Measurements from ENCODE around the gene GPX3. TPM values are rescaled to one million over a fixed set of nuclear protein-coding genes. Genes with fewer than 3 reads are reported as not detected.

Gene GPX3
- total RNA-seq, 1 donor from 2014 or later: 1,259 TPM

DNA sequence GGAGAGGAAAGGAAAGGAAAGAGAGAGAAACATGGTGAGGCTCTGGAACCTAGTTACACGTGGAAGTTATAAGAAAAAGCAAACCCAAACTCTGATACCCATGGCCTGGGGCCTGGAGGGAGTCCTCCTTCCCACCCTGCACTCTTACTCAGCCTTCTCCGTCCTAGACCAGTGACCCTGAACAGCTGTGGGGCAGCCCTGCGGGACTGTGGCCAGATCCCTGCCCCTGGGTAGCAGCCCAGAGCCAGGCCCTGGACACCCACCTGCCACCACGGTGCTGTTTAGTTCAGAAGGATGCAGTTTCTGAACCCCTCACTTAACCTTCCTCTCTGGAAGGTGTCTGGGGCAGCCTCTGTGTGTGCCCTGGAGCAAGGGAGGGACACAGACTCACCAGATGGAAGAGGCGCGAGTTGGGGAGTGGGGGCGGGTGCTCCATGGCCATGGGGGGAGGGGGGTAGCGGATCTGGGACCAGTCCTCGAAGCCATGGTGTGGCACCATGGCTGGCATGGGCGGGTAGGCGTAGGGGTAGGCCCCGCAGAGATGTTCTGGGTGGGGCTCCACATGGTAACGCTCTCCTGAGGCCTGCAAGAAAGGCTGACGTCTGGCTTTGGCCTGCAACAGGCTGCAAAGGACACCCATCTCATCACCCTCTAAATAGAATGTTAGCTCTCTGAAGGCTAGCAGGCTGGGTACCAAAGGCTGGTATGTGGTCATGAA lies 13.0 kb downstream of the GPX3 start:
- ATAC-seq: no peak
- TF ChIP-seq, protein P1, sequence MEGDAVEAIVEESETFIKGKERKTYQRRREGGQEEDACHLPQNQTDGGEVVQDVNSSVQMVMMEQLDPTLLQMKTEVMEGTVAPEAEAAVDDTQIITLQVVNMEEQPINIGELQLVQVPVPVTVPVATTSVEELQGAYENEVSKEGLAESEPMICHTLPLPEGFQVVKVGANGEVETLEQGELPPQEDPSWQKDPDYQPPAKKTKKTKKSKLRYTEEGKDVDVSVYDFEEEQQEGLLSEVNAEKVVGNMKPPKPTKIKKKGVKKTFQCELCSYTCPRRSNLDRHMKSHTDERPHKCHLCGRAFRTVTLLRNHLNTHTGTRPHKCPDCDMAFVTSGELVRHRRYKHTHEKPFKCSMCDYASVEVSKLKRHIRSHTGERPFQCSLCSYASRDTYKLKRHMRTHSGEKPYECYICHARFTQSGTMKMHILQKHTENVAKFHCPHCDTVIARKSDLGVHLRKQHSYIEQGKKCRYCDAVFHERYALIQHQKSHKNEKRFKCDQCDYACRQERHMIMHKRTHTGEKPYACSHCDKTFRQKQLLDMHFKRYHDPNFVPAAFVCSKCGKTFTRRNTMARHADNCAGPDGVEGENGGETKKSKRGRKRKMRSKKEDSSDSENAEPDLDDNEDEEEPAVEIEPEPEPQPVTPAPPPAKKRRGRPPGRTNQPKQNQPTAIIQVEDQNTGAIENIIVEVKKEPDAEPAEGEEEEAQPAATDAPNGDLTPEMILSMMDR (IDR thresholded peaks at IDR 0.05): no peak
- H3K9me3 ChIP-seq: no peaks in the 10 kb centered on the region

DNA sequence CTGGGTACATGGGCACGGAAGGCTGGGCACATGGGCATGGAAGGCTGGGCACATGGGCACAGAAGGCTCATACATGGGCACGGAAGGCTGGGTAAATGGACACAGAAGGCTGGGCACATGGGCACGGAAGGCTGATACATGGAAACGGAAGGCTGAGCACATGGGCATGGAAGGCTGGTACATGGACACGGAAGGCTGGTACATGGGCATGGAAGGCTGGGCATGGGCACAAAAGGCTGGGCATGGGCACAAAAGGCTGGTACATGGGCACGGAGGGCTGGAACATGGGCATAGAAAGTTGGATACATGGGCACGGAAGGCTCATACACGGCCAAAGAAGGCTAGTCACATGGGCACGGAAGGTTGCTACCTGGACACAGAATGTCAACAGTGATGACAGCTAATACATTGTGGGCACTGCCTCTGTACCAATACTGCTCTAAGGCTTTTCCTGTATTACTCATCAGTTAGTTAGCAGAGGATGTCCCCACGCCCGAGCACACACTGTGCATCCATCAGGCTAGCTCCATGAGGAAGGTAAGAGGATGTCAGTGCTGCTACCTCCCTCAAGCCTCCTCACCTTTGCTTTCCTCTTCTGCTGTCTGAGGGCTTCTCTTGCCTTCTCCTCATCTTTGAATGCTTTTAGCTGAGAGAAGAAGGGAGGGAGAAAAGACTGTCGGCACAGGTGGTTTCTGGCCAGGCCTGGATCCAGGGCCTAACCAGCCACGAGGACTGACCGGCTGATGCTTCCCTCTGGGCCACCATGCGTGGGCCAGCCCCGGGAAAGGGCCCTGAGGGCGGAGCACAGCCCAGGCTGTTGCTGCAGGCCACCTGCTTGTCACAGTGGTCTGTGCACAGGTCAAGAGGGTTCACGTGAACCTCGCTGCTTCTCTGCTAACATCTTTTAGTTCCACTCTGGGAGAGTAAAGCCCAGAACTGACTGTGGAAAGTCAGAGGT lies 14.3 kb downstream of the GPX3 start:
- H3K27me3 ChIP-seq: no peaks in the 10 kb centered on the region
- peaks cover 87% of the 10 kb centered on the region for H3K36me3 ChIP-seq
- DNase-seq (no peak), ATAC-seq (no peak)
- H3K4me3 ChIP-seq: no peak overlapping the region
- H3K9me3 ChIP-seq: no peaks in the 10 kb centered on the region
- H3K27ac ChIP-seq: peak overlapping the region; percentile 17
- intact Hi-C loops (cut with DNase I): no loop called here
- TF ChIP-seq, protein P1 (IDR thresholded peaks at IDR 0.05): no peak
- peaks cover 34% of the 10 kb centered on the region for H3K4me1 ChIP-seq

More for the DNA sequence above, 13.0 kb downstream of the GPX3 start:
- no peak for DNase-seq
- Histone ChIP-seq H3K4me3 (no peak overlapping the region), H3K4me1 (peaks cover 26% of the 10 kb centered on the region), H3K36me3 (peaks cover 87% of the 10 kb centered on the region), H3K27ac (no peak overlapping the region), H3K27me3 (no peaks in the 10 kb centered on the region)
- intact Hi-C loops (cut with DNase I): no loop called here

DNA sequence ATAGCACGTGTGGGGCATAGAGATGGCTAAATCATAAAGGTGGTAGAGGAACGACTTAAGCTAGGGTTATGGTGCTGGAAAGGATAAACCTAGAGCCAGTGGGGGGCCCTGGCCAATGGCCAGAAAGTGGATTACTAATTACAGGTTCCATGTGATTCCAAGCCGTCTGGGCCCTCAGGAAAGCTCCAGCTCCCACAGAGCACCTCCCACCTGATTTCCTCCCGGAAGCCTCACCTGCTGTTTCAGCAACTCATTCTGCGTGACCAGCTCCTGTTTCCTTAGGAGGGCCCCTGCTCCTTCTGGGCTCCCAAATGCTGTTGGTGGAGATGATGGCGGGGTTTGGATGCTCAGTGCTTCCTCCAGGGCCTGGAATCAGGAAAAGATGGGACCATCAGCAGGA lies 16.2 kb downstream of the GPX3 start:
- TF ChIP-seq, protein P1 (IDR thresholded peaks at IDR 0.05): no peak
- H3K27ac ChIP-seq: peak overlapping the region; percentile 9
- no peak overlapping the region for H3K4me3 ChIP-seq
- DNase-seq (no peak), ATAC-seq (no peak)
- intact Hi-C loops (cut with DNase I): no loop called here
- H3K9me3 ChIP-seq: no peaks in the 10 kb centered on the region
- no peaks in the 10 kb centered on the region for H3K27me3 ChIP-seq
- peaks cover 93% of the 10 kb centered on the region for H3K36me3 ChIP-seq
- peaks cover 41% of the 10 kb centered on the region for H3K4me1 ChIP-seq

DNA sequence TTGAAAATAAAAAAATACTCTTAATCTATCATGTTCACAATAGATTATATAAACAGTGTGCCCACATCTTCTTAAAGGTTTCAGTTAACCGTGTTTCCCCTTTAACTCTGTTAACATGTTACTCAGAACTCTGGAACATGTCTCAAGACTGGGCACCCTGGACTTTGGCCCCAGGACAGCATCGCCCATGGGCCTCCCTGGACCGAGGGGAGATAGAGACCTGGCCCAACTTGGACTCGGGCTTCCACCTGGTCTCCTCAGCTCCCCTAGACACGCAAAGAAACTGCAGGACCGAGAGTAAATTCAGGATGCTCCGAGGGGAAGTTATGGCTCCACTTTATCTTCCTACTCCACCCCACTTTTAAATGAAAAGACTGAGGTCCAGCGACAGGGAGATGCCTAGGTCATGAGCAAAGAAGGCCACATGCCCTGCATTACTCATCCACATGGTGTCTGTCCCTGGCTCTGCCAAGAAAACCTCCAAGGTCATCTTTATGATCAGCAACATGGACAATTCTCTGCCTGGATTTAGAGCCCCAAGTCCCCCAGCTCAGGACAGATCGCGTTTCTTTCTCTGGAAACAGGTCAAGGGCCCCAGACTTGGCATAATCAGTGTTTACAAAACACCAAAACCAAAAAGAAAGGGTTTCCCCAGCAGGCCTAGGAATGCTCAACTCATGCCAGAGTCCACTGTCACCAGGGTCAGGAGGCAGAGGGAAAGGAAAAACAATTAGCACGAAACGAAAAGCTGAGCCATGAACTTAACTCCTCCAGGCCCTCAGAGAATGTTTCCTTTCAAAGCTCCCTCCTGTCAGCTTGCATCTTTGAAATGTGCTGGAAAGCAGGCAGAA lies 17.4 kb downstream of the GPX3 start:
- ATAC-seq (peak; percentile 8), DNase-seq (no peak)
- Histone ChIP-seq H3K9me3 (no peaks in the 10 kb centered on the region), H3K4me3 (no peak overlapping the region), H3K27ac (peak overlapping the region; percentile 78), H3K4me1 (peaks cover 41% of the 10 kb centered on the region), H3K36me3 (peaks cover 93% of the 10 kb centered on the region), H3K27me3 (no peaks in the 10 kb centered on the region)
- intact Hi-C loops (cut with DNase I): no loop called here
- TF ChIP-seq, protein P1 (IDR thresholded peaks at IDR 0.05): no peak

DNA sequence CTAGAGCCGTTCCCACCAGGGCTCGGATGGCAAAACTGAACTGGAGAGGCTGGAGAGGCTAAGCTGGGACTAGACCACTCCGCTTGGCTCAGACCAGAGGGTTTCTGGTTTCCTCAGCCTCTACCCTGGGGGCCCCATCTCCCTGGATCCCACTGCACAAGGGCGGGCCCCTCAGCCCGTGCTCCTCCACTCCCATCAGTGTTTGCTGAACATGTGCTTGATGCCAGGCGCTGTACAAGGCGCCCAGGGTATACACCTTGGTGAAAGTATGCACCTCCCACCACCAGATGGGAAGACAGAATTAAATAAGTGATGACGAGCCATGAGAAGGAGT lies 18.0 kb downstream of the GPX3 start:
- peak overlapping the region; percentile 78 for H3K27ac ChIP-seq
- ATAC-seq: no peak
- intact Hi-C loops (cut with DNase I): no loop called here
- DNase-seq: no peak
- H3K9me3 ChIP-seq: no peaks in the 10 kb centered on the region
- peaks cover 41% of the 10 kb centered on the region for H3K4me1 ChIP-seq
- no peaks in the 10 kb centered on the region for H3K27me3 ChIP-seq
- TF ChIP-seq, protein P1 (IDR thresholded peaks at IDR 0.05): no peak
- no peak overlapping the region for H3K4me3 ChIP-seq
- peaks cover 94% of the 10 kb centered on the region for H3K36me3 ChIP-seq
